ENCODE measurements around the gene MPLKIP.

GRCh38 chr7:40165216-40165615, 30.8 kb upstream of the MPLKIP start:
- no peak for TF ChIP-seq POLR2A (IDR thresholded peaks at IDR 0.05)
- no peak for TF ChIP-seq CTCF (IDR thresholded peaks at IDR 0.05)

All from thyroid gland (tissue), 4 donors.